Measurements from ENCODE around the gene CCNI2.
"Not testable (repeated sequence)": the region's sequence is repeated elsewhere in the genome, so short reads cannot be mapped to it uniquely, and the experiment has no call there.

Gene CCNI2

DNA sequence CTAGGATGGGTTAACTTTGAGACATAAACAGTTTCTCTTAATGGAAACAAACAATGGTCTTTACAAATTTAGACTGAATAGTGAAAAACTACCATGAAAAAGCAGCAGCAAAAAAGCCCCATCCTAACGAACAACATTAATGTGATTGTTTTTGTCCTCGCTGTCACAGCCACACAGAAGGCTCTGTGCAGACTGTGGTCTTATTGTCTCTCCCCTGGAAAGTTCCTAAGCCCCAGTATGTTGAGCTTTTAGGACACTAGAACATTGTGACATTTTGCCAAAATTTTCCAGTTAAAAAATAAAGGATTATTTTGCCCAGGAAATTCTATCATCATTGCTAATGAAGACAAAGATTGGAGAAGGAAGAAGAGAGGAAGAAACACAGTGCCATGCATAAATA lies 53.3 kb downstream of the CCNI2 start:
- no peak overlapping the region for H3K4me3 ChIP-seq (ENCODE audit: low read depth, low read length)
- TF ChIP-seq, protein P1, sequence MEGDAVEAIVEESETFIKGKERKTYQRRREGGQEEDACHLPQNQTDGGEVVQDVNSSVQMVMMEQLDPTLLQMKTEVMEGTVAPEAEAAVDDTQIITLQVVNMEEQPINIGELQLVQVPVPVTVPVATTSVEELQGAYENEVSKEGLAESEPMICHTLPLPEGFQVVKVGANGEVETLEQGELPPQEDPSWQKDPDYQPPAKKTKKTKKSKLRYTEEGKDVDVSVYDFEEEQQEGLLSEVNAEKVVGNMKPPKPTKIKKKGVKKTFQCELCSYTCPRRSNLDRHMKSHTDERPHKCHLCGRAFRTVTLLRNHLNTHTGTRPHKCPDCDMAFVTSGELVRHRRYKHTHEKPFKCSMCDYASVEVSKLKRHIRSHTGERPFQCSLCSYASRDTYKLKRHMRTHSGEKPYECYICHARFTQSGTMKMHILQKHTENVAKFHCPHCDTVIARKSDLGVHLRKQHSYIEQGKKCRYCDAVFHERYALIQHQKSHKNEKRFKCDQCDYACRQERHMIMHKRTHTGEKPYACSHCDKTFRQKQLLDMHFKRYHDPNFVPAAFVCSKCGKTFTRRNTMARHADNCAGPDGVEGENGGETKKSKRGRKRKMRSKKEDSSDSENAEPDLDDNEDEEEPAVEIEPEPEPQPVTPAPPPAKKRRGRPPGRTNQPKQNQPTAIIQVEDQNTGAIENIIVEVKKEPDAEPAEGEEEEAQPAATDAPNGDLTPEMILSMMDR (IDR thresholded peaks at IDR 0.05; ENCODE audit: borderline replicate concordance, insufficient read depth, low read depth, low read length), result no peak

DNA sequence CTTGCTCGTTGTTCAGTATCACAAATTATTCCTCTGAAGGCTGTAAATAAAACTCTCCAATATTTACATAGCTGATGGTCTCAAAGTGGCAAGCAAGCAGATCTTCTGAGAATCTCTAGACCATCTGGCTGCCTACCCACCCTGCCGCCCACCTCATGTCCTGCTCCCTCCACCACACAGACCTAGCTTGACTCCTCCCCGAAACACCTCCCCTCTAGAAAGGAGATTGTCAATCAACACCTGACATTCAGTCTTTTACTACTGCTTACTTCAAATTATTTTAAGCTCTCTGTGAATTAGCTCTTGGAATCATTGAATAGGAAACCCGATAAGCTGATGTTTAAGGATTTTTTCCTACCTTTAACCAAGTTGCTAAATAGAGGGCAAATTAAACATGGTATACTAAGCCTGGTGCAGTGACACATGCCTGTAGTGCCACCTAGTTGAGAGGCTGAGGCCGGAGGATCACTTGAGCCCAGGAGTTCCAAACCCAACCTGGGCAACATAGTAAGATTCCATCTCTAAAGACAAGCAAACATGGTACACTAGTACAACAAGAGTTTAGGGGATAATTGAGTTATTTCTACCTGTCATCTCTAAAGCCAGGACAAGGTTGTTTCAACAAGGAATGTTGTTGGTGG lies 54.9 kb downstream of the CCNI2 start:
- H3K4me3 ChIP-seq (ENCODE audit: low read depth, low read length), result no peak overlapping the region
- TF ChIP-seq, protein P1 (IDR thresholded peaks at IDR 0.05; ENCODE audit: borderline replicate concordance, insufficient read depth, low read depth, low read length), result no peak

DNA sequence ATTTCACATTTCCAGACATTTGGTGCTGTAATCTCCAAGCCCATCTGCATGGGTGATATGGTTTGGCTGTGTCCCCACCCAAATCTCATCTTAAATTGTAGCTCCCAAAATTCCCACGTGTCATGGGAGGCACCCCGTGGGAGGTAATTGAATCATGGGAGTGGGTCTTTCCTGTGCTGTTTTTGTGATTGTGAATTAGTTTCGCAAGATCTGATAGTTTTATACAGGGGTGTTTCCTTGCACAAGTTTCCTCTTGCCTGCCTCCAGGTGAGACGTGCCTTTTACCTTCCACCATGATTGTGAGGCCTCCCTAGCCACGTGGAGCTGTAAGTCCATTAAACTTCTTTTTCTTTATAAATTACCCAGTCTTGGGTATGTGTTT lies 55.5 kb downstream of the CCNI2 start:
- not testable (repeated sequence) for H3K4me3 ChIP-seq (ENCODE audit: low read depth, low read length)

Data from GM12875 (cell line).